HepG2 (cell line): ENCODE data around the gene ACYP2.

Experiments
- AGO2 ChIP-seq: fragments of 200-400 bp; formaldehyde crosslinking; optimal IDR thresholded peaks from 2 replicates; pipeline ENCODE3; 2017; ENCODE audit warnings: mild to moderate bottlenecking, low read depth, low read length, moderate library complexity
- TAF1 ChIP-seq: sonication (generic); formaldehyde crosslinking; IDR thresholded peaks from 2 replicates; pipeline ENCODE4 v1.4.0; 2020; ENCODE audit warnings: missing genetic modification reagents
- ZBTB21 ChIP-seq: sonication (generic); formaldehyde crosslinking; IDR thresholded peaks from 2 replicates; pipeline ENCODE4 v1.4.0; 2020; ENCODE audit warnings: missing genetic modification reagents
- ZFP36L1 ChIP-seq: sonication (generic); formaldehyde crosslinking; IDR thresholded peaks from 2 replicates; pipeline ENCODE4 v1.8.0; 2022; ENCODE audit warnings: mild to moderate bottlenecking, missing genetic modification reagents, moderate library complexity
- ZFX ChIP-seq: sonication (generic); formaldehyde crosslinking; IDR thresholded peaks from 2 replicates; pipeline ENCODE4 v1.4.0; 2020; ENCODE audit warnings: mild to moderate bottlenecking, low read depth, missing genetic modification reagents, moderate library complexity
- ZKSCAN1 ChIP-seq: fragments of 150-350 bp; IDR thresholded peaks from 2 replicates; pipeline ENCODE4 v1.6.1; 2014; ENCODE audit warnings: low read length
- ZNF30 ChIP-seq: sonication (generic); formaldehyde crosslinking; IDR thresholded peaks from 2 replicates; pipeline ENCODE4 v1.5.0; 2020; ENCODE audit warnings: mild to moderate bottlenecking, missing genetic modification reagents
- ZNF317 ChIP-seq: sonication (generic); formaldehyde crosslinking; IDR thresholded peaks from 2 replicates; pipeline ENCODE4 v1.5.0; 2020; ENCODE audit warnings: mild to moderate bottlenecking, missing genetic modification reagents
- ZNF33B ChIP-seq: sonication (generic); formaldehyde crosslinking; IDR thresholded peaks from 2 replicates; pipeline ENCODE4 v1.5.1; 2020; ENCODE audit warnings: mild to moderate bottlenecking, missing genetic modification reagents
- ZSCAN9 ChIP-seq: IDR thresholded peaks from 2 replicates; pipeline ENCODE4 v1.6.1; 2016; ENCODE audit warnings: borderline replicate concordance
- TF ChIP-seq, protein P1 (sequence below): sonication (generic); formaldehyde crosslinking; IDR thresholded peaks from 2 replicates; pipeline ENCODE4 v1.5.0; 2020; ENCODE audit warnings: mild to moderate bottlenecking, missing genetic modification reagents, moderate library complexity
- TF ChIP-seq, protein P2 (sequence below): sonication (generic); formaldehyde crosslinking; IDR thresholded peaks from 2 replicates; pipeline ENCODE4 v1.4.0; 2020; ENCODE audit warnings: missing genetic modification reagents
- TF ChIP-seq, protein P3 (sequence below): sonication (generic); formaldehyde crosslinking; IDR thresholded peaks from 2 replicates; pipeline ENCODE4 v1.4.0; 2020; ENCODE audit warnings: missing genetic modification reagents
- TF ChIP-seq, protein P4 (sequence below): sonication (generic); formaldehyde crosslinking; IDR thresholded peaks from 2 replicates; pipeline ENCODE4 v1.4.0; 2020; ENCODE audit warnings: missing genetic modification reagents

DNA sequence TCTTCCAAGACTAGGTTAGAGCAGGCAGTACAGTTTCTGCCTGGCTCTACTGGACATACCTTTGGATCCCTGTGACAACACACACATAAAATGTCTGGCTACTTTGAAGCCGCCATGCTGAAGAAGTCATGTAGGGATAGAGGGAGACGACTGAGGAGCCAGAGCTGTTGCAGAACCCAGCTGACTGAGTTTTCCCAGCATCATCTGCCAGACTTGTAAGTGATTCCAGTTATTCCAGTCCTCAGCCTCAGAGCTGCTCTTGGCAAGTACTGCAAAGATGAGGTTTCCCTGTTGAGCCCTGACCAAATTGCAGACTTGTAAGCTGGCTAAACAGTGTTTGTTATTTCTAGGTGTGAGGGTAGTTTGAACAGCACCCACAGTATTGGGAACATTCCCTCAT lies 172.1 kb downstream of the ACYP2 start:
- TF ChIP-seq ZBTB21 (CRISPR knock-in tag) (no peak), ZNF317 (CRISPR knock-in tag) (no peak), ZKSCAN1 (no peak), ZFP36L1 (CRISPR knock-in tag) (no peak), AGO2 (no peak), ZNF30 (CRISPR knock-in tag) (no peak), ZSCAN9 (CRISPR knock-in tag) (no peak), ZNF33B (CRISPR knock-in tag) (no peak), ZFX (CRISPR knock-in tag) (no peak), TAF1 (CRISPR knock-in tag) (no peak)
- TF ChIP-seq, protein P1, sequence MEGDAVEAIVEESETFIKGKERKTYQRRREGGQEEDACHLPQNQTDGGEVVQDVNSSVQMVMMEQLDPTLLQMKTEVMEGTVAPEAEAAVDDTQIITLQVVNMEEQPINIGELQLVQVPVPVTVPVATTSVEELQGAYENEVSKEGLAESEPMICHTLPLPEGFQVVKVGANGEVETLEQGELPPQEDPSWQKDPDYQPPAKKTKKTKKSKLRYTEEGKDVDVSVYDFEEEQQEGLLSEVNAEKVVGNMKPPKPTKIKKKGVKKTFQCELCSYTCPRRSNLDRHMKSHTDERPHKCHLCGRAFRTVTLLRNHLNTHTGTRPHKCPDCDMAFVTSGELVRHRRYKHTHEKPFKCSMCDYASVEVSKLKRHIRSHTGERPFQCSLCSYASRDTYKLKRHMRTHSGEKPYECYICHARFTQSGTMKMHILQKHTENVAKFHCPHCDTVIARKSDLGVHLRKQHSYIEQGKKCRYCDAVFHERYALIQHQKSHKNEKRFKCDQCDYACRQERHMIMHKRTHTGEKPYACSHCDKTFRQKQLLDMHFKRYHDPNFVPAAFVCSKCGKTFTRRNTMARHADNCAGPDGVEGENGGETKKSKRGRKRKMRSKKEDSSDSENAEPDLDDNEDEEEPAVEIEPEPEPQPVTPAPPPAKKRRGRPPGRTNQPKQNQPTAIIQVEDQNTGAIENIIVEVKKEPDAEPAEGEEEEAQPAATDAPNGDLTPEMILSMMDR (CRISPR knock-in tag), result no peak
- TF ChIP-seq, protein P2, sequence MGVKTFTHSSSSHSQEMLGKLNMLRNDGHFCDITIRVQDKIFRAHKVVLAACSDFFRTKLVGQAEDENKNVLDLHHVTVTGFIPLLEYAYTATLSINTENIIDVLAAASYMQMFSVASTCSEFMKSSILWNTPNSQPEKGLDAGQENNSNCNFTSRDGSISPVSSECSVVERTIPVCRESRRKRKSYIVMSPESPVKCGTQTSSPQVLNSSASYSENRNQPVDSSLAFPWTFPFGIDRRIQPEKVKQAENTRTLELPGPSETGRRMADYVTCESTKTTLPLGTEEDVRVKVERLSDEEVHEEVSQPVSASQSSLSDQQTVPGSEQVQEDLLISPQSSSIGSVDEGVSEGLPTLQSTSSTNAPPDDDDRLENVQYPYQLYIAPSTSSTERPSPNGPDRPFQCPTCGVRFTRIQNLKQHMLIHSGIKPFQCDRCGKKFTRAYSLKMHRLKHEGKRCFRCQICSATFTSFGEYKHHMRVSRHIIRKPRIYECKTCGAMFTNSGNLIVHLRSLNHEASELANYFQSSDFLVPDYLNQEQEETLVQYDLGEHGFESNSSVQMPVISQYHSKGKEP, result no peak
- TF ChIP-seq, protein P3, sequence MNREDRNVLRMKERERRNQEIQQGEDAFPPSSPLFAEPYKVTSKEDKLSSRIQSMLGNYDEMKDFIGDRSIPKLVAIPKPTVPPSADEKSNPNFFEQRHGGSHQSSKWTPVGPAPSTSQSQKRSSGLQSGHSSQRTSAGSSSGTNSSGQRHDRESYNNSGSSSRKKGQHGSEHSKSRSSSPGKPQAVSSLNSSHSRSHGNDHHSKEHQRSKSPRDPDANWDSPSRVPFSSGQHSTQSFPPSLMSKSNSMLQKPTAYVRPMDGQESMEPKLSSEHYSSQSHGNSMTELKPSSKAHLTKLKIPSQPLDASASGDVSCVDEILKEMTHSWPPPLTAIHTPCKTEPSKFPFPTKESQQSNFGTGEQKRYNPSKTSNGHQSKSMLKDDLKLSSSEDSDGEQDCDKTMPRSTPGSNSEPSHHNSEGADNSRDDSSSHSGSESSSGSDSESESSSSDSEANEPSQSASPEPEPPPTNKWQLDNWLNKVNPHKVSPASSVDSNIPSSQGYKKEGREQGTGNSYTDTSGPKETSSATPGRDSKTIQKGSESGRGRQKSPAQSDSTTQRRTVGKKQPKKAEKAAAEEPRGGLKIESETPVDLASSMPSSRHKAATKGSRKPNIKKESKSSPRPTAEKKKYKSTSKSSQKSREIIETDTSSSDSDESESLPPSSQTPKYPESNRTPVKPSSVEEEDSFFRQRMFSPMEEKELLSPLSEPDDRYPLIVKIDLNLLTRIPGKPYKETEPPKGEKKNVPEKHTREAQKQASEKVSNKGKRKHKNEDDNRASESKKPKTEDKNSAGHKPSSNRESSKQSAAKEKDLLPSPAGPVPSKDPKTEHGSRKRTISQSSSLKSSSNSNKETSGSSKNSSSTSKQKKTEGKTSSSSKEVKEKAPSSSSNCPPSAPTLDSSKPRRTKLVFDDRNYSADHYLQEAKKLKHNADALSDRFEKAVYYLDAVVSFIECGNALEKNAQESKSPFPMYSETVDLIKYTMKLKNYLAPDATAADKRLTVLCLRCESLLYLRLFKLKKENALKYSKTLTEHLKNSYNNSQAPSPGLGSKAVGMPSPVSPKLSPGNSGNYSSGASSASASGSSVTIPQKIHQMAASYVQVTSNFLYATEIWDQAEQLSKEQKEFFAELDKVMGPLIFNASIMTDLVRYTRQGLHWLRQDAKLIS, result no peak
- TF ChIP-seq, protein P4, sequence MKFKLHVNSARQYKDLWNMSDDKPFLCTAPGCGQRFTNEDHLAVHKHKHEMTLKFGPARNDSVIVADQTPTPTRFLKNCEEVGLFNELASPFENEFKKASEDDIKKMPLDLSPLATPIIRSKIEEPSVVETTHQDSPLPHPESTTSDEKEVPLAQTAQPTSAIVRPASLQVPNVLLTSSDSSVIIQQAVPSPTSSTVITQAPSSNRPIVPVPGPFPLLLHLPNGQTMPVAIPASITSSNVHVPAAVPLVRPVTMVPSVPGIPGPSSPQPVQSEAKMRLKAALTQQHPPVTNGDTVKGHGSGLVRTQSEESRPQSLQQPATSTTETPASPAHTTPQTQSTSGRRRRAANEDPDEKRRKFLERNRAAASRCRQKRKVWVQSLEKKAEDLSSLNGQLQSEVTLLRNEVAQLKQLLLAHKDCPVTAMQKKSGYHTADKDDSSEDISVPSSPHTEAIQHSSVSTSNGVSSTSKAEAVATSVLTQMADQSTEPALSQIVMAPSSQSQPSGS (CRISPR knock-in tag), result no peak
